Renal cortical epithelial cell (primary cell): ENCODE measurements around the gene MAPKAPK5. TPM values are rescaled to one million over a fixed set of nuclear protein-coding genes. Genes with fewer than 3 reads are reported as not detected.
"Not testable (repeated sequence)": the region's sequence is repeated elsewhere in the genome, so short reads cannot be mapped to it uniquely, and the experiment has no call there.

Source experiments
- DNase-seq: peaks from one replicate; pipeline ENCODE4 v3.0.0-alpha.2; 2011; ENCODE audit warnings: low read depth
- total RNA-seq: library from RNA; depleted of rRNA; stranded (reverse); fragments of >200 nt; gene quantifications from 2 replicates; pipeline ENCODE4 v1.2.3, GENCODE V29; 2014

MAPKAPK5 gene
- total RNA-seq, 1 donor from 2014 or later, result 42.5 TPM

- no peak for DNase-seq
Observed at GRCh38 chr12:111827907-111828306, 14.1 kb upstream of the MAPKAPK5 start.

- no peak for DNase-seq
Observed at GRCh38 chr12:111828338-111828979, 13.6 kb upstream of the MAPKAPK5 start.

- not testable (repeated sequence) for DNase-seq
Observed at GRCh38 chr12:111829635-111830034, 12.4 kb upstream of the MAPKAPK5 start.

GRCh38 chr12:111834740-111835386 lies 7.2 kb upstream of the MAPKAPK5 start:
- not testable (repeated sequence) for DNase-seq

GRCh38 chr12:111835531-111836181 lies 6.4 kb upstream of the MAPKAPK5 start:
- not testable (repeated sequence) for DNase-seq

- no peak for DNase-seq
Observed at GRCh38 chr12:111838353-111838752, 3.7 kb upstream of the MAPKAPK5 start.

GRCh38 chr12:111840807-111841206 lies 1.2 kb upstream of the MAPKAPK5 start:
- peak; percentile 4 for DNase-seq

- DNase-seq, result peak; percentile 38
Observed at GRCh38 chr12:111841236-111841749, 735 bp upstream of the MAPKAPK5 start.

- DNase-seq, result peak; percentile 14
Observed at GRCh38 chr12:111842556-111843396, 748 bp downstream of the MAPKAPK5 start.

GRCh38 chr12:111846016-111846415 lies 4.0 kb downstream of the MAPKAPK5 start:
- no peak for DNase-seq

- DNase-seq, result no peak
Observed at GRCh38 chr12:111850526-111850925, 8.5 kb downstream of the MAPKAPK5 start.

- no peak for DNase-seq
Observed at GRCh38 chr12:111858186-111858585, 16.2 kb downstream of the MAPKAPK5 start.

- DNase-seq, result no peak
Observed at GRCh38 chr12:111858778-111859177, 16.8 kb downstream of the MAPKAPK5 start.

- no peak for DNase-seq
Observed at GRCh38 chr12:111864913-111865312, 22.9 kb downstream of the MAPKAPK5 start.

GRCh38 chr12:111867531-111867930 lies 25.5 kb downstream of the MAPKAPK5 start:
- no peak for DNase-seq

- no peak for DNase-seq
Observed at GRCh38 chr12:111868676-111869588, 26.9 kb downstream of the MAPKAPK5 start.

- no peak for DNase-seq
Observed at GRCh38 chr12:111869671-111870070, 27.6 kb downstream of the MAPKAPK5 start.

- DNase-seq, result no peak
Observed at GRCh38 chr12:111870216-111870615, 28.2 kb downstream of the MAPKAPK5 start.

GRCh38 chr12:111870706-111871105 lies 28.7 kb downstream of the MAPKAPK5 start:
- DNase-seq, result no peak

- DNase-seq, result no peak
Observed at GRCh38 chr12:111873113-111873512, 31.1 kb downstream of the MAPKAPK5 start.

- DNase-seq, result no peak
Observed at GRCh38 chr12:111881716-111882115, 39.7 kb downstream of the MAPKAPK5 start.
